Transverse colon (tissue), 4 donors: ENCODE results near the gene CDC37.

Source experiments
- CTCF ChIP-seq, 5 experiments: fragments of 200-600 bp in 3 of 5; fragments of 450-650 bp in 2 of 5; sonication (generic) in 3 of 5; IDR thresholded peaks; 1 replicate in 2 of 5; 2 replicates in 3 of 5; pipeline ENCODE4 v1.5.1; 2016 to 2017; ENCODE audit warnings: antibody characterized with exemption in 5 of 5, inconsistent platforms in 3 of 5, mild to moderate bottlenecking in 2 of 5, moderate library complexity in 1 of 5
- EP300 ChIP-seq: sonication (generic); formaldehyde crosslinking; IDR thresholded peaks from one replicate; pipeline ENCODE4 v1.6.1; 2017; ENCODE audit warnings: antibody characterized with exemption, low read depth
- POLR2A ChIP-seq: fragments of 450-650 bp; IDR thresholded peaks from one replicate; pipeline ENCODE4 v1.6.1; 2016; ENCODE audit warnings: antibody characterized with exemption, mild to moderate bottlenecking, moderate library complexity
- POLR2AphosphoS5 ChIP-seq, 3 donors: sonication (generic); formaldehyde crosslinking; IDR thresholded peaks; one replicate each; pipeline ENCODE4 v1.6.1; 2016; ENCODE audit warnings: antibody characterized with exemption in 3 of 3

- TF ChIP-seq CTCF (IDR thresholded peaks at IDR 0.05) (peak in 4 of 5 experiments; percentile 12 to 40 (median 25)), POLR2A (no peak), POLR2AphosphoS5 (IDR thresholded peaks at IDR 0.05) (peak in 1 of 3 donors; percentile 41), EP300 (no peak)
These were observed 28.1 kb upstream of the CDC37 start for GRCh38 chr19:10431254-10431942.
